Right atrium auricular region (tissue), 2 donors: Measurements from ENCODE around the gene PSMD10. TPM values are rescaled to one million over a fixed set of nuclear protein-coding genes. Genes with fewer than 3 reads are reported as not detected.

Experiments used
- DNase-seq: peaks from one replicate; pipeline ENCODE4 v3.0.0-alpha.2; 2019; ENCODE audit warnings: low spot score
- H3K27ac ChIP-seq, 2 donors: fragments of 200-600 bp; sonication (generic); 1 replicate in 1 of 2; 2 replicates in 1 of 2; pipeline ENCODE4 v1.5.1; 2016 to 2019
- H3K27me3 ChIP-seq, 2 donors: fragments of 200-600 bp; sonication (generic); one replicate each; pipeline versions ENCODE4 v1.5.1 to v1.6.0; 2017 to 2019
- H3K36me3 ChIP-seq: fragments of 200-600 bp; sonication (generic); one replicate; pipeline ENCODE4 v1.5.1; 2016
- H3K4me1 ChIP-seq, 2 donors: fragments of 200-600 bp; sonication (generic); one replicate each; pipeline versions ENCODE4 v1.5.1 to v1.6.0; 2017 to 2019
- H3K4me3 ChIP-seq, 2 donors: fragments of 200-600 bp; sonication (generic); 1 replicate in 1 of 2; 2 replicates in 1 of 2; pipeline ENCODE4 v1.5.1; 2017 to 2019; ENCODE audit warnings: mild to moderate bottlenecking in 1 of 2, moderate library complexity in 1 of 2
- H3K9me3 ChIP-seq, 2 donors: fragments of 200-600 bp; sonication (generic); one replicate each; pipeline ENCODE4 v1.5.1; 2019
- total RNA-seq, 2 donors: library from RNA; depleted of rRNA; stranded (reverse); fragments of >200 nt; gene quantifications; one replicate each; pipeline ENCODE4 v1.1.0, GENCODE V29; 2016
- TF ChIP-seq, protein P1 (sequence below), 2 donors: fragments of 200-600 bp; sonication (generic); IDR thresholded peaks; one replicate each; pipeline ENCODE4 v1.5.1; 2019; ENCODE audit warnings: antibody characterized with exemption in 2 of 2

PSMD10 gene
- total RNA-seq, 2 donors from 2014 or later = 22.5 to 23.6 TPM

- H3K27me3 ChIP-seq = no peaks in the 10 kb centered on the region
- no peaks in the 10 kb centered on the region for H3K9me3 ChIP-seq
- H3K4me1 ChIP-seq = no peaks in the 10 kb centered on the region
- H3K4me3 ChIP-seq = no peak overlapping the region
- TF ChIP-seq, protein P1, sequence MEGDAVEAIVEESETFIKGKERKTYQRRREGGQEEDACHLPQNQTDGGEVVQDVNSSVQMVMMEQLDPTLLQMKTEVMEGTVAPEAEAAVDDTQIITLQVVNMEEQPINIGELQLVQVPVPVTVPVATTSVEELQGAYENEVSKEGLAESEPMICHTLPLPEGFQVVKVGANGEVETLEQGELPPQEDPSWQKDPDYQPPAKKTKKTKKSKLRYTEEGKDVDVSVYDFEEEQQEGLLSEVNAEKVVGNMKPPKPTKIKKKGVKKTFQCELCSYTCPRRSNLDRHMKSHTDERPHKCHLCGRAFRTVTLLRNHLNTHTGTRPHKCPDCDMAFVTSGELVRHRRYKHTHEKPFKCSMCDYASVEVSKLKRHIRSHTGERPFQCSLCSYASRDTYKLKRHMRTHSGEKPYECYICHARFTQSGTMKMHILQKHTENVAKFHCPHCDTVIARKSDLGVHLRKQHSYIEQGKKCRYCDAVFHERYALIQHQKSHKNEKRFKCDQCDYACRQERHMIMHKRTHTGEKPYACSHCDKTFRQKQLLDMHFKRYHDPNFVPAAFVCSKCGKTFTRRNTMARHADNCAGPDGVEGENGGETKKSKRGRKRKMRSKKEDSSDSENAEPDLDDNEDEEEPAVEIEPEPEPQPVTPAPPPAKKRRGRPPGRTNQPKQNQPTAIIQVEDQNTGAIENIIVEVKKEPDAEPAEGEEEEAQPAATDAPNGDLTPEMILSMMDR (IDR thresholded peaks at IDR 0.05) = no peak
- DNase-seq = no peak
- H3K27ac ChIP-seq = no peak overlapping the region
- H3K36me3 ChIP-seq = no peaks in the 10 kb centered on the region
Measured at GRCh38 chrX:108034725-108035124, 56.6 kb downstream of the PSMD10 start.

Other genes with a start within 250 kb of the PSMD10 start
- gene TEX13B, start 109.2 kb downstream of the PSMD10 start, total RNA-seq = not detected
- not detected for gene VSIG1, start 46.5 kb downstream of the PSMD10 start, total RNA-seq
- gene ATG4A, start 236 bp upstream of the PSMD10 start, total RNA-seq = 10 to 100 TPM; 13.5 to 14.1 TPM